Activated naive CD4-positive, alpha-beta T cell (primary cell): Measurements from ENCODE around the gene PSG4.
"Not testable (repeated sequence)": the region's sequence is repeated elsewhere in the genome, so short reads cannot be mapped to it uniquely, and the experiment has no call there.

ENCODE experiments used
- DNase-seq, 4 experiments: peaks; one replicate each; lab custom pipeline; 2025; lab: John Stamatoyannopoulos, UW

PSG4 gene

DNA sequence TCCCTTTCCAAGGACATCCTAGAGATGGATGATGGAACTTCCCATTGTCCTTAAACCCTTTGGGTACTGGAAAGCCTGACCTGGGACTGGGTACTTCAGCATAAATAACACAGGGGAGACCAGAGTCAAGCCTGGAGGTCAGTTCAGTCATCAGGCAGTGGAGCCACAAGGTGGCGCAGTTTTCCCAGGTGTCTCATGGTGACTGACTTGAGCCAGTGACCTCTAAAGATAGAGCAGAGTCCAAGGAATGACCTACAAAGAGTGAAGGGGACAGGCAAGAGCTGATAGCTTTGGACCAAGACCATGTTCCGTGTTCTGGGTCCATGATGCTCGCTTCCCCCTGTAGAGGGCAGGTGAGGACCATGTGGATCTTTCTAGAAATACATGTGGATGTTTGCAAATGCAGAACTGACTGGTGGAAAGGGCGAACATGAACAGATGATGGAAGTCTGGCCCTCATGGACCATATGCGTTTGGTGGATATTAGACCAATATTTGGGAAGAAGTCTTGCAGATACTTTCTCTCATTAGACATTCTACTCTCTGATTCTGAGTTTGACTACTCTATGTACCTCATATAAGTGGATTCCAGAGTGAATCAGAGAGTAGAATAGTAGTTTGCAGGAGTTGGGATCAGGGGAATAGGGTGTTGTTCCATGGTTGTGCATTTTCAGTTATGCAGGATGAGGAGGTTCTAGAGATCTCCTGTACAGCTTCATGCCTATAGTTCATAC lies 6.6 kb downstream of the PSG4 start:
- not testable (repeated sequence) for DNase-seq

DNA sequence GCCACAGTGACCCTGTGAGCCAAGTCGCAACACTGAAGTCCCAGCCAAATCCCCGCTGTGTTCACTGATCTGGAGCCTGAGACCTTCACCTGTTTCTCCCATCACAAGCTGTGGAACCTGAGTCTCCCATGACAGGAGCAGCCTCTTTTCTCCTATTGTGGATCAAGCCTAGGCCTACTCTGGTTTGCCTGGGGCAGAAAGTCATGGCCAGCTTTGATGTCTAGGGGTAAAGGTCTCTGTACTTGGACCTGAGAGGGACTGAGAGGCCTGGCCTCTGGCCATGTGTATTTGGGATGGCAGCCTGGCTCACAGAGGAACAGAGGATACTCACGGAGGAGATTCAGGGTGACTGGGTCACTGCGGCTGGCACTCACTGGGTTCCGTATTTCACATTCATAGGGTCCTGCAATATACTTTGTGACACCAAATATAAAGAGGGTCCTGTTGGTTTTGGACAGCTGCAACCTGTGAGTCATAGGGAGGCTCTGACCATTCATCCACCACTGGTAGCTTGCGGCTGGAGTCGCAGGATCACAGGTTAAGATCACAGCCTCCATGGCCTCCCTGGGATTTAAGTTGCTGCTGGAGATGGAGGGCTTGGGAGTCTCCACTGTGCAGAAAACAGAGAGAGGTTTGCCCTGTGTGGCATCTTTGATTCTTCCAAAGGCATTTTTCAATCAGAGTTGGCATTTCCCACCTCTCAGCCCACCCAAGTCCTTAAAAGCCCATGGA lies 7.6 kb downstream of the PSG4 start:
- not testable (repeated sequence) for DNase-seq

- DNase-seq = not testable (repeated sequence)
Measured at GRCh38 chr19:43194397-43194796, 11.0 kb downstream of the PSG4 start.

DNA sequence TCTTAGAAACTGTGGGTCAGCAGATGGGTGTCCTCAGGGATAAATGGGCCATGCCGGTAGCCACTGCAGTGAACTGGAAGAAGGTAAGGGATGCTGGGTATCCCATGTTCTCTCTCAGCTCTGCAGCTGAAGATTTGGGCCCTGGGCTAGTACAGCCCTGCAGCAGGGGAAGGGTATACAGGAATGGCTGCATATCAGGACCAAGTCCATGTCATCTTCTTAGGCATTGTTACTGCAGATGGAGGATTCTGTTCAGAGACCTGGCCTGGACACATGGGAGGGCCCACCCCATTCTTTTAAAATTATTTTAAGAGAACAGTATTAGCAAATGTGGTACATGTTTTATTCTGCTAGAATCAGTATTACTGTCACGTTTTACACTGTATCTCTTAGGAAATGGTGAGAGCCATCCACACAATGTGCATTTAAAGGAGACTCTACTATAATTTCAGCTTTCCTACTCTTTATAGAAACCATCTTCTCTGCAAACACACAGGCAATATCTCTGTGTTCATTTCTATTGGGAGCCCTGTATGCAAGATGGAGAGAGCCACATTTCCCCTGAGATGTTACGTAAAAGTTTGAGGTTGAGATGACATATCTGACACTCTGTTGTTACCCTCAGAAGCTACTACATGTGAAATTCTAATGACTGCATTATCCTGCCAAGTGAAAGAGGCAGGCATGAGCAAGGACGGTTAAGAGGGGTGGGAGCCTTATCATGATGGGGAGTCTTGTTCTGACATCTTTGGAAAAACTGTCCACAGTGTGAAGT lies 12.9 kb downstream of the PSG4 start:
- DNase-seq = not testable (repeated sequence)

- DNase-seq = not testable (repeated sequence)
Measured at GRCh38 chr19:43188092-43188491, 17.3 kb downstream of the PSG4 start.

DNA sequence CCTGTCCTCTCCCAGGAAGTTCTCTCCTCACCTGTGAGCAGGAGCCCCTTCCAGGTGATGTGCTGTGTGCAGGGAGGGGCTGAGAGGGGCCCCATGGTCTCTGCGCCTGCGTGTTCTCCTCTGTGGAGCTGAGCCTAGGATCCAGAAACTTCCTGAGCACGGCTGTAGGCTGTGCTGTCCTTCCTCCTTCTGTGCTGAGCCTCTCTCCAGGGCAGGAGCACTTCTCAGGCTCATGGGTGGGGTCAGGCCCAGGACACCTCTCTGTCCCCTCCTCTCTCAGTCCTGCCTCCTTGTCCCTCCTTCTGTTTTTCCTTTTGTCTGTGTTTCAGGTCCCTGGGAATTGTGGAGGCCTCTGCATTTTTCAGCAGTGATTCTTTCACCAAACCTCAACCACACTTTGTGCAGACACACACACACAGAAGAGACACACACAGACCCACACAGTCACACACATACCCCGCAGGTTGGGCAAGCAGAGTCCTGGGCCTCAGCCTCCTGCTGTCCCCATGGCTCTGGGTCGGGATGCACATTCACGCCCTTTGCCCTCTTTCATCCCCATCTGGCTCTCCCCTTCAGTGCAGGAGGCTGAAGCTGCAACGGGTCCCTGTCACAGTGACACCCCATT lies 19.0 kb downstream of the PSG4 start, which contains the start of gene PSG5:
TSS of gene PSG5 (minus strand) at position 226 of the 625 bp plus-strand sequence. CDS start at position 95, 131 bp downstream.
- not testable (repeated sequence) for DNase-seq

DNA sequence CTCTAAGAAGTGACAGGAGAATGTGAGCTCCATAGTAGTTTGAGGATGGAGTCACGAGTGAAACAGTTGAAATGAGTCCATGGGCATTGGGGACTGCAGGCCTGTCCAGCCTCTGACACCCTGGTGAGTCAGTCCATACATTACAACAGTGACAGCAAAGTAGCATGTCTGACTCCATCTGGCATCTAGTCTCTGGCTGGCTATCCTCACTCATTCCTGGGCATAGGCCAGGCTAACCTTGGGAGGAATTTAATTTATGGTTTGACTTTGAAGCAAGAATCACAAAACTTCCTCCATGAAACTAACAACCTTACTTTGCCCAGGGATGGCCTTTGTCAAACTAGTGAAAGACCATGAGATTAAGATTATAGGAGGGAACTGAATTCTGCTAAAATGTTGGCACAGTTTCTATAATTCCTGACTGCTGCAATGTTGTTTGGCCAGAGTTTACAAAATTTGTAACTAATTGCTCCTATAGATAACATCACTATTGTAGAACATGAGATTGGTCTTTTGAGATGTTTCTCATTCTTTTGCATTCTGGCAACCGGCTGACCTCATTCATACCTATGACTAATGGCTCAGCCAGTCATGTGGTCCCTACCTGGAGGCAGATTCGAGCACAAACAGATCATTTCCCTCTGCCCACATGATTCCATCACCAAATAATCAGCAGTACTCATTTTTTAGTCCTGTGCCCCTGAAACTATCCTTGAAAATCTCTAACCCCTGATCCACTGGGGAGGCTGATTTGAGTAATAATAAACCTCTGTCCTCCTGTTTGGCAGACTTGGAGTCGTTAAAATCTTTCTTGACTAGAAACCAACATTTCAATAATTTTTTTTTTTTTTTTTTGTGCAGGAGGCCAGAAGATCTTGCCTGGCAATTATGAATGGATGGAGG lies 23.3 kb downstream of the PSG4 start:
- DNase-seq = not testable (repeated sequence)

DNA sequence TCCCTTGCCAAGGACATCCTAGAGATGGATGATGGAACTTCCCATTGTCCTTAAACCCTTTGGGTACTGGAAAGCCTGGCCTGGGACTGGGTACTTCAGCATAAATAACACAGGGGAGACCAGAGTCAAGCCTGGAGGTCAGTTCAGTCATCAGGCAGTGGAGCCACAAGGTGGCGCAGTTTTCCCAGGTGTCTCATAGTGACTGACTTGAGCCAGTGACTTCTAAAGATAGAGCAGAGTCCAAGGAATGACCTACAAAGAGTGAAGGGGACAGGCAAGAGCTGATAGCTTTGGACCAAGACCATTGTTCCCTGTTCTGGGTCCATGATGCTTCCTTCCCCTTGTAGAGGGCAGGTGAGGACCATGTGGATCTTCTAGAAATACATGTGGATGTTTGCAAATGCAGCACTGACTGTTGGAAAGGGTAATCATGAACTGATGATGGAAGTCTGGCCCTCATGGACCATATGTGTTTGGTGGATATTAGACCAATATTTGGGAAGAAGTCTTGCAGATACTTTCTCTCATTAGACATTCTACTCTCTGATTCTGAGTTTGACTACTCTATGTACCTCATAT lies 25.8 kb downstream of the PSG4 start:
- DNase-seq = not testable (repeated sequence)

DNA sequence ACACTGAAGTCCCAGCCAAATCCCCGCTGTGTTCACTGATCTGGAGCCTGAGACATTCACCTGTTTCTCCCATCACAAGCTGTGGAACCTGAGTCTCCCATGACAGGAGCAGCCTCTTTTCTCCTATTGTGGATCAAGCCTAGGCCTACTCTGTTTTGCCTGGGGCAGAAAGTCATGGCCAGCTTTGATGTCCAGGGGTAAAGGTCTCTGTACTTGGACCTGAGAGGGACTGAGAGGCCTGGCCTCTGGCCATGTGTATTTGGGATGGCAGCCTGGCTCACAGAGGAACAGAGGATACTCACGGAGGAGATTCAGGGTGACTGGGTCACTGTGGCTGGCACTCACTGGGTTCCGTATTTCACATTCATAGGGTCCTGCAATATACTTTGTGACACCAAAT lies 26.9 kb downstream of the PSG4 start:
- not testable (repeated sequence) for DNase-seq

DNA sequence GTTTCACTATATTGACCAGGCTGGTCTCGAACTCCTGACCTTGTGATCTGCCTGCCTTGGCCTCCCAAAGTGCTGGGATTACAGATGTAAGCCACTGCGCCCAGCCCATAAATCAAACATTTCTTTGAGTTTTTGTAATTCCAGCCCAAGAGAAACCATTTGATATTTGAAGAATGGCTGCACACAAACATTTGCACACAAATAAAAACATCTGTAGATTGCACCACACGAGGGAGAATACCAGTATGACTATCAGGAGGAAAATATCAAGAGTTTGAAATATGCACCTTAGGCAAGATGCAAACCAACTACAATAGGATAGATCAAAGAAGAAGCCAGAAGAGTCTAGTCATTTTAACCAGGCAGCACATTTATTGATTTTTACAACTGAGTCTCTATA lies 39.5 kb downstream of the PSG4 start:
- not testable (repeated sequence) for DNase-seq

- not testable (repeated sequence) for DNase-seq
Measured at GRCh38 chr19:43163135-43163534, 42.3 kb downstream of the PSG4 start.

DNA sequence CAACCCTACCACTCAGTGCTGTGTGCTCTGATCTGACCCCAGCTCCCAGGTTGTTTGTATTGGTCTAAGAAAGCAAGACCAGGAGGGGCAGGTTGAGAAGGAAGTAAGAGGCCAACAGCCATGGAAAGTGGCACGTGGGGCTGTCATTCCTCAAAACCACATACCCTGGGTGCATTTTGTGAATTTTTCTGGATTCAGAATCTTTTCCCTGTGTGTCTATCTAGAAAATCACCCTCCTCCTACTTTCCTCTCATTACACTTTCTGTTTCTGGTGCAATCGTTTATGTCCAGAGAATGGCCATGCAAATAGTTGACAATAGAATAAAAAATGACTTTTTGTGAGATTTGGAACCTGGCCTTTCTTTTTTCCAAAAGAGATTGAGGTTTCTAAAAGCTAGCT lies 43.2 kb downstream of the PSG4 start:
- DNase-seq = not testable (repeated sequence)

DNA sequence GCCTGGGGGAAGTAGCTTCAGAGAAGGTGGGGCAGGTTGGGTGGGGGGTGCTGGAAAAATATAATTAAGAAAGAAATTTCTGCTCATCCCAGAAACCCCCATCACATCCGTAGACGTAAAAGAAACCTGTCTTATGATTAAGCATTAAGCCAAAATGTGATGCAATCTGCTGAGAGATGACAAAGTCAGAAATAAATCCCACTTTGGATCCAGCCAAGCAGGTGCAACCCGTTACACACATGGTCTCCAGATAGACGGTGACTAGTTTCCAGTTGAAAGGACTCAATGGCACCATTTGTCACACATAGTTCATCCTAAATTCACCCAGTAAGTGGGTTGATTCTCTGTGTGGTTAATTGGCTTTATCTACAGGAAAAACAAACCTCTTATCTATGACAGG lies 53.2 kb downstream of the PSG4 start:
- DNase-seq = no peak

DNA sequence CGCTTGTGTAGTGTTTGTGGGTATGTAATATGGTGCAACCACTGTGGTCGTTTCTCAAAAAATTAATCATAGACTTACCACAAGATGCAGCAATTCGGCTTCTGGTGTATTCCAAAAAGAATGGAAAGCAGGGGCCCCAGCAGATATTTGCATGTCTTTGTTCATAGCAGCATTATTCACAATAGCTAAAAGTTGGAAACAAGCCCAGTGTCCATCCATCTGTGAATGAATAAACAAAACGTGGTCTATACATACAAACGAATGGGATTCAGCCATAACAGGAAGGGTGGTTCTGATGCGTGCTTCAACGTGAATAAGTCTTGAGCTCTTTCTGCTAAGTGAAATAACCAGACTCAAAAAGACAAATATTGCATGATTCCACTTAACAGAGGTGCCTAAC lies 55.6 kb downstream of the PSG4 start:
- not testable (repeated sequence) for DNase-seq

- no peak for DNase-seq
Measured at GRCh38 chr19:43148233-43148632, 57.2 kb downstream of the PSG4 start.
